ENCODE measurements around the gene CLEC4F.

DNA sequence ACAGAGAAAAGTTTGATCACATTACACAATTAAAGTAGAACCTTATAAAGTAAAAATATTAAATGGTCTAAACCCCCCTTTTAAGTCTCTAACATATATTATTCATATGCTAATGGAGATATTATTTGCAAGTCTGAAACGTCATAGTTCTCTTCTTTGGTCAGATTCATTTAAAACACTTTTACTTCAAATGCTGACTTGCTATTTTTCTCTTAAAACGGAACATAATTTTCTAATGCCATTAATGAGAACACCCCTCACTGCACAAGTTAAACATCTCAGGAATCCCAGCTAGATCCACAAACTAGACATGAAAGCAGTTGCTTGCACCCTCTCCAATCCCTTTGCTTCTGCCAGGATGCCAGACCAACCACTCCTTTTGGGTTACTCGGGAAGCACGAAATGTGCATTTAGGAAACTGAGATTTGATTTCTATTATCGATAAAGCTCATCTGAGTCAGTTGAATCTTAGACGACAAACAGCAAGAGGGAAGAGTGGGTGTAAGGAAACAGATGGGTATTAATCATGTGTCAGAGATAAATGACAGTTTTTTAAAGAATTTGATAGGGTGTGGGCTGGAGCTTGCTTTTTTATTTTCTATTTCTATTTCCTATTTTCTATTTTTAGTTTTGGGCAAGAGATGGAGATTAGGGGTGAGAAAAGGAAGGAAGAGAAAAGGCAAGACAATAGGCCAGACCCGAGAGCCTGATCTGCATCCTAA lies 53.9 kb downstream of the CLEC4F start:
- no peak for TF ChIP-seq EZH2 (IDR thresholded peaks at IDR 0.05; ENCODE audit: borderline replicate concordance, insufficient read depth, low read depth, low read length, poor library complexity, severe bottlenecking)
- TF ChIP-seq, protein P1, sequence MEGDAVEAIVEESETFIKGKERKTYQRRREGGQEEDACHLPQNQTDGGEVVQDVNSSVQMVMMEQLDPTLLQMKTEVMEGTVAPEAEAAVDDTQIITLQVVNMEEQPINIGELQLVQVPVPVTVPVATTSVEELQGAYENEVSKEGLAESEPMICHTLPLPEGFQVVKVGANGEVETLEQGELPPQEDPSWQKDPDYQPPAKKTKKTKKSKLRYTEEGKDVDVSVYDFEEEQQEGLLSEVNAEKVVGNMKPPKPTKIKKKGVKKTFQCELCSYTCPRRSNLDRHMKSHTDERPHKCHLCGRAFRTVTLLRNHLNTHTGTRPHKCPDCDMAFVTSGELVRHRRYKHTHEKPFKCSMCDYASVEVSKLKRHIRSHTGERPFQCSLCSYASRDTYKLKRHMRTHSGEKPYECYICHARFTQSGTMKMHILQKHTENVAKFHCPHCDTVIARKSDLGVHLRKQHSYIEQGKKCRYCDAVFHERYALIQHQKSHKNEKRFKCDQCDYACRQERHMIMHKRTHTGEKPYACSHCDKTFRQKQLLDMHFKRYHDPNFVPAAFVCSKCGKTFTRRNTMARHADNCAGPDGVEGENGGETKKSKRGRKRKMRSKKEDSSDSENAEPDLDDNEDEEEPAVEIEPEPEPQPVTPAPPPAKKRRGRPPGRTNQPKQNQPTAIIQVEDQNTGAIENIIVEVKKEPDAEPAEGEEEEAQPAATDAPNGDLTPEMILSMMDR (IDR thresholded peaks at IDR 0.05): no peak

Data from B cell (primary cell).